ENCODE data around the gene GPC5.

The GPC5 gene

DNA sequence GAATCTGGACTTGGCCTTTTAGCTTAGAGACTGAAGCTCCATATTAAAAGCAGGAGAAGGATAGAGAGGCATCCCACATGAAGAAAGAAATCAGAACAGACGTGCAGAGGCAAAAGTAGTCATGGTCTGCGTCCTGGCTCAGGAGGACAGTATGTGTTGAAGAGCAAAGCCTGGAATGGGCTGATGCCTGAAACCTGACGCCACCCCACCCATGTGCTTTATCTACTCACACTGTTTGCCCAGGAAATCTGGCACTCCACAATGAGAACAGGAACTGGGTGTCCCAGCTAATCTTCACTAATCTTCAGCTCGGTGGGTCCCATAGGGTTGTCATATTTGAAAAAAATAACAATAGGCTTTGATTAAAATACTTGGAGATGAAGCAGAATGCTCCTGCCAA is 1279.2 kb downstream of the GPC5 start:
- TF ChIP-seq, protein P1, sequence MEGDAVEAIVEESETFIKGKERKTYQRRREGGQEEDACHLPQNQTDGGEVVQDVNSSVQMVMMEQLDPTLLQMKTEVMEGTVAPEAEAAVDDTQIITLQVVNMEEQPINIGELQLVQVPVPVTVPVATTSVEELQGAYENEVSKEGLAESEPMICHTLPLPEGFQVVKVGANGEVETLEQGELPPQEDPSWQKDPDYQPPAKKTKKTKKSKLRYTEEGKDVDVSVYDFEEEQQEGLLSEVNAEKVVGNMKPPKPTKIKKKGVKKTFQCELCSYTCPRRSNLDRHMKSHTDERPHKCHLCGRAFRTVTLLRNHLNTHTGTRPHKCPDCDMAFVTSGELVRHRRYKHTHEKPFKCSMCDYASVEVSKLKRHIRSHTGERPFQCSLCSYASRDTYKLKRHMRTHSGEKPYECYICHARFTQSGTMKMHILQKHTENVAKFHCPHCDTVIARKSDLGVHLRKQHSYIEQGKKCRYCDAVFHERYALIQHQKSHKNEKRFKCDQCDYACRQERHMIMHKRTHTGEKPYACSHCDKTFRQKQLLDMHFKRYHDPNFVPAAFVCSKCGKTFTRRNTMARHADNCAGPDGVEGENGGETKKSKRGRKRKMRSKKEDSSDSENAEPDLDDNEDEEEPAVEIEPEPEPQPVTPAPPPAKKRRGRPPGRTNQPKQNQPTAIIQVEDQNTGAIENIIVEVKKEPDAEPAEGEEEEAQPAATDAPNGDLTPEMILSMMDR (IDR thresholded peaks at IDR 0.05; ENCODE audit: low read depth, low read length), result no peak
- no peak for TF ChIP-seq EZH2phosphoT487 (IDR thresholded peaks at IDR 0.05; ENCODE audit: low read depth)
- no peaks in the 10 kb centered on the region for H4K20me1 ChIP-seq (ENCODE audit: insufficient read depth, low read length)
- no peak overlapping the region for H3K27ac ChIP-seq (ENCODE audit: low read length)
- no peak overlapping the region for H3K9ac ChIP-seq (ENCODE audit: low read length)
- H3K4me1 ChIP-seq (ENCODE audit: low read length), result no peaks in the 10 kb centered on the region
- no peak overlapping the region for H3K4me2 ChIP-seq (ENCODE audit: low read length)
- no peaks in the 10 kb centered on the region for H3K36me3 ChIP-seq (replicated peaks; ENCODE audit: low read depth, low read length)
- H3K4me3 ChIP-seq (ENCODE audit: low read length), result no peak overlapping the region
- no peaks in the 10 kb centered on the region for H3K9me3 ChIP-seq (ENCODE audit: insufficient read depth, low read length)
- no peaks in the 10 kb centered on the region for H3K27me3 ChIP-seq (ENCODE audit: low read depth, low read length)
- no peak overlapping the region for H2AFZ ChIP-seq (ENCODE audit: low read depth, low read length)
- H3K79me2 ChIP-seq (ENCODE audit: low read length), result no peaks in the 10 kb centered on the region

DNA sequence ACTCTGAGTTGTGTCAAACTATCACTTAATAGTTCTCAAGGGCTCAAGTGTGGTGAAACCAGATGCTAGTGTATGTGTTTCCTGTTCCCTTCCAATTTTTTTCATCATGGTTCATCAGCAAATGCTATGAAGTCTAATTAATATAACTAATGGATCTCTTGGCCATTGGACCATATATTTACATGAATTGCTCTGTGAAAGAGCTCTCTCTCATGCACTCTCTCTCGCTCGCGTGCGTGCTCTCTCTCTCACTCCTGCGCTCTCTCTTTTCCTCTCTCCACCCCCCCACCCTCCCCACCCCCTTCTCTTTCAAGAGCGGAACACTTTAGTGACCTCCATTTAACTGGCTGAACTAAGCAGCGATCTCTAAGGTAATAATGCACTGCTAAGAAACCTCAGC is 1281.2 kb downstream of the GPC5 start:
- no peak overlapping the region for H2AFZ ChIP-seq (ENCODE audit: low read depth, low read length)
- H3K27ac ChIP-seq (ENCODE audit: low read length), result no peak overlapping the region
- no peaks in the 10 kb centered on the region for H3K79me2 ChIP-seq (ENCODE audit: low read length)
- no peak overlapping the region for H3K4me3 ChIP-seq (ENCODE audit: low read length)
- no peaks in the 10 kb centered on the region for H3K27me3 ChIP-seq (ENCODE audit: low read depth, low read length)
- no peak overlapping the region for H3K9ac ChIP-seq (ENCODE audit: low read length)
- no peak overlapping the region for H3K4me2 ChIP-seq (ENCODE audit: low read length)
- H3K9me3 ChIP-seq (ENCODE audit: insufficient read depth, low read length), result no peaks in the 10 kb centered on the region
- H4K20me1 ChIP-seq (ENCODE audit: insufficient read depth, low read length), result no peaks in the 10 kb centered on the region
- H3K36me3 ChIP-seq (replicated peaks; ENCODE audit: low read depth, low read length), result no peaks in the 10 kb centered on the region
- no peaks in the 10 kb centered on the region for H3K4me1 ChIP-seq (ENCODE audit: low read length)
- no peak for TF ChIP-seq EZH2phosphoT487 (IDR thresholded peaks at IDR 0.05; ENCODE audit: low read depth)
- TF ChIP-seq, protein P1 (IDR thresholded peaks at IDR 0.05; ENCODE audit: low read depth, low read length), result no peak

DNA sequence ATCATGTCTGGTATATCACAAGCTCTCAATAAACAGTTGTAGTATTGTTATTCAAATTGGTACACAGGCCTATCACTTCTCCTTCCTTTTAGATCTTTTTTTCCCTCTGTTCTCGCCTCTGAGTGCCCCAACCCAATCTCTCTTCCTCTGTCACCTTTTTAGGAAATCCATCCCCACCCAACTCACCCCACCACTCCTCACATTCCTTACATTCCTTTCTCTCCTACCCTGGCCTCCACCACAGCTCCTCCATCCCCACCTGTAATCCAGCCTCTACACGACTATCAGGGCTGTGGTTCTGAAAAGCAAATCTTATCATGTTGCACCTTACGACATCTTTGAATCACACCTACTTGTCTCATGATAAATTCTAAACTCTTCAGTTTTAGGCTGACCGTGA is 1282.8 kb downstream of the GPC5 start:
- Histone ChIP-seq H3K9me3 (ENCODE audit: insufficient read depth, low read length) (no peaks in the 10 kb centered on the region), H3K9ac (ENCODE audit: low read length) (no peak overlapping the region), H3K4me3 (ENCODE audit: low read length) (no peak overlapping the region), H4K20me1 (ENCODE audit: insufficient read depth, low read length) (no peaks in the 10 kb centered on the region), H3K27me3 (ENCODE audit: low read depth, low read length) (no peaks in the 10 kb centered on the region), H3K36me3 (replicated peaks; ENCODE audit: low read depth, low read length) (no peaks in the 10 kb centered on the region), H3K27ac (ENCODE audit: low read length) (no peak overlapping the region), H3K4me1 (ENCODE audit: low read length) (no peaks in the 10 kb centered on the region), H2AFZ (ENCODE audit: low read depth, low read length) (no peak overlapping the region), H3K79me2 (ENCODE audit: low read length) (no peaks in the 10 kb centered on the region), H3K4me2 (ENCODE audit: low read length) (no peak overlapping the region)
- TF ChIP-seq EZH2phosphoT487 (IDR thresholded peaks at IDR 0.05; ENCODE audit: low read depth), result no peak
- TF ChIP-seq, protein P1 (IDR thresholded peaks at IDR 0.05; ENCODE audit: low read depth, low read length), result no peak

DNA sequence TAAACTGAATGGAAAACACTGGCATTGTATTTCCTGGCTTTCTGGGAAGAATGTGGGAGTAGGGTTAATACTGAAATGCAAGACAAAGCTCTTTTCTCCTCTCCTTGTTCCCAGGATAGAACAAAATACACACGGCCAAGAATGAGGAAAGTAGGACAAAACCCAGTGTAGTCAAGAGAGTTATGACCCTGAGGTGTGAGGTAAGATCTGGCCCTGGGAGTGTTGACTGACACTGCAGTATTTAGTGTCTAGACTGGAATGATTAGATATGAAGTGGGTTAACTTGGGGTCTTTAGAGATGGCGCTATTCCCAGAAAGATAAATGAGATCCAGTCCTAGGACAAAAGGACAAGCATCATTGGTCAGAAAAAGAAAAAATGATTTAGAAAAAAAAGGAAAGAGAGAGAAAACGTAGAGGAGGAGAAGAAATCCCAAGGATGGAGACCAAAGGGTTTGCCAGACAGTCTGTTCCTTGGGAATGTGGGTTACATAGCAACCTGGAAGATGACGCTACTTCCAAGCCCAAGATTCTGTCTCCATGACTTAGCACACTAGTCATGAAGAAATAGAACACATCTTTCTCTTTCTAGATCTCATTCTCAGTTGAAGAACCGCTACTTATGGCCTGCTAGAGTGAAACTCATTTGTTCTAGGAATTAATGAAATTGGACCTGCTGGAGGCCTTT is 1284.6 kb downstream of the GPC5 start:
- Histone ChIP-seq H4K20me1 (ENCODE audit: insufficient read depth, low read length) (no peaks in the 10 kb centered on the region), H3K27ac (ENCODE audit: low read length) (no peak overlapping the region), H3K9ac (ENCODE audit: low read length) (no peak overlapping the region), H3K4me3 (ENCODE audit: low read length) (no peak overlapping the region), H2AFZ (ENCODE audit: low read depth, low read length) (no peak overlapping the region), H3K36me3 (replicated peaks; ENCODE audit: low read depth, low read length) (no peaks in the 10 kb centered on the region), H3K4me2 (ENCODE audit: low read length) (no peak overlapping the region), H3K27me3 (ENCODE audit: low read depth, low read length) (no peaks in the 10 kb centered on the region), H3K4me1 (ENCODE audit: low read length) (no peaks in the 10 kb centered on the region), H3K79me2 (ENCODE audit: low read length) (no peaks in the 10 kb centered on the region), H3K9me3 (ENCODE audit: insufficient read depth, low read length) (no peaks in the 10 kb centered on the region)
- no peak for TF ChIP-seq EZH2phosphoT487 (IDR thresholded peaks at IDR 0.05; ENCODE audit: low read depth)
- TF ChIP-seq, protein P1 (IDR thresholded peaks at IDR 0.05; ENCODE audit: low read depth, low read length), result no peak

All from OCI-LY3 (cell line).